Vagina (tissue), 2 donors: Measurements from ENCODE around the gene ST6GAL2. TPM values are rescaled to one million over a fixed set of nuclear protein-coding genes. Genes with fewer than 3 reads are reported as not detected.

ENCODE experiments used
- DNase-seq, 2 donors: peaks; one replicate each; pipeline ENCODE4 v3.0.0-alpha.2; 2017; ENCODE audit errors: extremely low spot score in 2 of 2
- H3K27ac ChIP-seq: fragments of 200-600 bp; sonication (generic); one replicate; pipeline ENCODE4 v1.5.1; 2019
- H3K27me3 ChIP-seq: fragments of 200-600 bp; sonication (generic); one replicate; pipeline ENCODE4 v1.5.1; 2019
- H3K36me3 ChIP-seq, 2 donors: fragments of 200-600 bp; sonication (generic); one replicate each; pipeline ENCODE4 v1.5.1; 2017 to 2019
- H3K4me1 ChIP-seq: fragments of 200-600 bp; sonication (generic); one replicate; pipeline ENCODE4 v1.5.1; 2019
- H3K4me3 ChIP-seq, 2 donors: fragments of 200-600 bp; sonication (generic); 1 replicate in 1 of 2; 2 replicates in 1 of 2; pipeline ENCODE4 v1.5.1; 2016 to 2019
- H3K9me3 ChIP-seq: fragments of 200-600 bp; sonication (generic); one replicate; pipeline ENCODE4 v1.5.1; 2019
- CTCF ChIP-seq, 3 experiments: fragments of 450-650 bp in 2 of 3; fragments of 200-600 bp in 1 of 3; sonication (generic) in 1 of 3; IDR thresholded peaks; one replicate each; pipeline ENCODE4 v1.5.1; 2017 to 2019; ENCODE audit warnings: antibody characterized with exemption in 3 of 3, mild to moderate bottlenecking in 2 of 3, moderate library complexity in 2 of 3
- POLR2A ChIP-seq, 2 donors: fragments of 450-650 bp; IDR thresholded peaks; one replicate each; pipeline ENCODE4 v1.6.1; 2017; ENCODE audit warnings: antibody characterized with exemption in 2 of 2, mild to moderate bottlenecking in 2 of 2, moderate library complexity in 2 of 2
- POLR2AphosphoS5 ChIP-seq, 2 donors: sonication (generic); formaldehyde crosslinking; IDR thresholded peaks; one replicate each; pipeline ENCODE4 v1.9.0; 2017; ENCODE audit warnings: antibody characterized with exemption in 2 of 2, mild to moderate bottlenecking in 2 of 2, low read depth in 1 of 2; ENCODE audit not compliant: insufficient read depth in 1 of 2
- intact Hi-C: fragments of 100-400 bp; cut with DNase I; formaldehyde crosslinking; loops from one replicate; pipeline ENCODE4 v1.15.1; 2023
- total RNA-seq: library from RNA; depleted of rRNA; stranded (reverse); fragments of >200 nt; gene quantifications from one replicate; pipeline ENCODE4 v1.2.3, GENCODE V29; 2016

ST6GAL2 gene
- total RNA-seq, 1 donor from 2014 or later, result 2.9 TPM

- Histone ChIP-seq H3K4me1 (no peaks in the 10 kb centered on the region), H3K27me3 (no peaks in the 10 kb centered on the region), H3K27ac (no peak overlapping the region), H3K4me3 (no peak overlapping the region), H3K36me3 (no peaks in the 10 kb centered on the region), H3K9me3 (no peaks in the 10 kb centered on the region)
- TF ChIP-seq CTCF (IDR thresholded peaks at IDR 0.05) (no peak), POLR2AphosphoS5 (IDR thresholded peaks at IDR 0.05; ENCODE audit: insufficient read depth in 1 of 2, low read depth in 1 of 2) (no peak), POLR2A (IDR thresholded peaks at IDR 0.05) (no peak)
- no peak for DNase-seq
- intact Hi-C loops, result no loop called here
Observed at GRCh38 chr2:106828119-106828518, 57.8 kb downstream of the ST6GAL2 start.

- Histone ChIP-seq H3K36me3 (no peaks in the 10 kb centered on the region), H3K4me3 (no peak overlapping the region), H3K27me3 (no peaks in the 10 kb centered on the region), H3K9me3 (no peaks in the 10 kb centered on the region), H3K27ac (no peak overlapping the region), H3K4me1 (no peaks in the 10 kb centered on the region)
- intact Hi-C loops, result no loop called here
- no peak for TF ChIP-seq CTCF (IDR thresholded peaks at IDR 0.05)
- no peak for TF ChIP-seq POLR2A (IDR thresholded peaks at IDR 0.05)
- no peak for TF ChIP-seq POLR2AphosphoS5 (IDR thresholded peaks at IDR 0.05; ENCODE audit: insufficient read depth in 1 of 2, low read depth in 1 of 2)
- no peak for DNase-seq
Observed at GRCh38 chr2:106827158-106827557, 58.8 kb downstream of the ST6GAL2 start.

- no peaks in the 10 kb centered on the region for H3K27me3 ChIP-seq
- intact Hi-C loops, result no loop called here
- no peak overlapping the region for H3K27ac ChIP-seq
- no peaks in the 10 kb centered on the region for H3K36me3 ChIP-seq
- TF ChIP-seq POLR2A (IDR thresholded peaks at IDR 0.05), result no peak
- no peak for TF ChIP-seq CTCF (IDR thresholded peaks at IDR 0.05)
- TF ChIP-seq POLR2AphosphoS5 (IDR thresholded peaks at IDR 0.05; ENCODE audit: insufficient read depth in 1 of 2, low read depth in 1 of 2), result no peak
- H3K4me3 ChIP-seq, result no peak overlapping the region
- DNase-seq, result no peak
- H3K4me1 ChIP-seq, result no peaks in the 10 kb centered on the region
- no peaks in the 10 kb centered on the region for H3K9me3 ChIP-seq
Observed at GRCh38 chr2:106825161-106825560, 60.8 kb downstream of the ST6GAL2 start.

- no peak for DNase-seq
- Histone ChIP-seq H3K27ac (no peak overlapping the region), H3K9me3 (no peaks in the 10 kb centered on the region), H3K4me3 (no peak overlapping the region), H3K27me3 (no peaks in the 10 kb centered on the region), H3K36me3 (no peaks in the 10 kb centered on the region), H3K4me1 (no peaks in the 10 kb centered on the region)
- intact Hi-C loops, result no loop called here
- TF ChIP-seq POLR2AphosphoS5 (IDR thresholded peaks at IDR 0.05; ENCODE audit: insufficient read depth in 1 of 2, low read depth in 1 of 2) (no peak), POLR2A (IDR thresholded peaks at IDR 0.05) (no peak), CTCF (IDR thresholded peaks at IDR 0.05) (no peak)
Observed at GRCh38 chr2:106816974-106817373, 69.0 kb downstream of the ST6GAL2 start.

GRCh38 chr2:106812841-106813240 is 73.1 kb downstream of the ST6GAL2 start:
- Histone ChIP-seq H3K4me3 (no peak overlapping the region), H3K36me3 (no peaks in the 10 kb centered on the region), H3K27me3 (no peaks in the 10 kb centered on the region), H3K9me3 (no peaks in the 10 kb centered on the region), H3K27ac (no peak overlapping the region), H3K4me1 (no peaks in the 10 kb centered on the region)
- TF ChIP-seq CTCF (IDR thresholded peaks at IDR 0.05), result no peak
- intact Hi-C loops, result no loop called here
- DNase-seq, result no peak
